ACC112 (cell line): Measurements from ENCODE around the gene ELF3.
"Not testable (repeated sequence)": the region's sequence is repeated elsewhere in the genome, so short reads cannot be mapped to it uniquely, and the experiment has no call there.

Source experiments
- H2AFZ ChIP-seq: fragments of 200-600 bp; sonication (generic); one replicate; pipeline ENCODE4 v1.6.0; 2017; ENCODE audit warnings: antibody characterized with exemption, low read length; ENCODE audit not compliant: unreplicated experiment
- H3K27ac ChIP-seq: fragments of 200-600 bp; sonication (generic); 2 replicates; pipeline ENCODE4 v1.5.1; 2014; ENCODE audit warnings: low read depth, mild to moderate bottlenecking, antibody characterized with exemption, low read length, moderate library complexity
- H3K27me3 ChIP-seq: fragments of 200-600 bp; sonication (generic); 2 replicates; pipeline ENCODE4 v1.6.1; 2014; ENCODE audit warnings: mild to moderate bottlenecking, antibody characterized with exemption, low read length, moderate library complexity, mixed read lengths; ENCODE audit not compliant: insufficient read depth
- H3K36me3 ChIP-seq: fragments of 200-600 bp; sonication (generic); 2 replicates; pipeline ENCODE4 v1.6.1; 2016; ENCODE audit warnings: mild to moderate bottlenecking, antibody characterized with exemption, low read length, moderate library complexity, mixed read lengths; ENCODE audit not compliant: insufficient read depth
- H3K4me1 ChIP-seq: fragments of 200-600 bp; sonication (generic); one replicate; pipeline ENCODE4 v1.6.1; 2016; ENCODE audit warnings: low read length, mixed read lengths; ENCODE audit not compliant: insufficient read depth, unreplicated experiment, control insufficient read depth
- H3K4me3 ChIP-seq: fragments of 200-600 bp; sonication (generic); 2 replicates; pipeline ENCODE4 v1.5.1; 2014; ENCODE audit warnings: mild to moderate bottlenecking, low read depth, low read length
- H3K79me2 ChIP-seq: fragments of 200-600 bp; sonication (generic); one replicate; pipeline ENCODE4 v1.6.0; 2016; ENCODE audit warnings: low read length; ENCODE audit not compliant: control insufficient read depth, unreplicated experiment, insufficient read depth

Gene ELF3

DNA sequence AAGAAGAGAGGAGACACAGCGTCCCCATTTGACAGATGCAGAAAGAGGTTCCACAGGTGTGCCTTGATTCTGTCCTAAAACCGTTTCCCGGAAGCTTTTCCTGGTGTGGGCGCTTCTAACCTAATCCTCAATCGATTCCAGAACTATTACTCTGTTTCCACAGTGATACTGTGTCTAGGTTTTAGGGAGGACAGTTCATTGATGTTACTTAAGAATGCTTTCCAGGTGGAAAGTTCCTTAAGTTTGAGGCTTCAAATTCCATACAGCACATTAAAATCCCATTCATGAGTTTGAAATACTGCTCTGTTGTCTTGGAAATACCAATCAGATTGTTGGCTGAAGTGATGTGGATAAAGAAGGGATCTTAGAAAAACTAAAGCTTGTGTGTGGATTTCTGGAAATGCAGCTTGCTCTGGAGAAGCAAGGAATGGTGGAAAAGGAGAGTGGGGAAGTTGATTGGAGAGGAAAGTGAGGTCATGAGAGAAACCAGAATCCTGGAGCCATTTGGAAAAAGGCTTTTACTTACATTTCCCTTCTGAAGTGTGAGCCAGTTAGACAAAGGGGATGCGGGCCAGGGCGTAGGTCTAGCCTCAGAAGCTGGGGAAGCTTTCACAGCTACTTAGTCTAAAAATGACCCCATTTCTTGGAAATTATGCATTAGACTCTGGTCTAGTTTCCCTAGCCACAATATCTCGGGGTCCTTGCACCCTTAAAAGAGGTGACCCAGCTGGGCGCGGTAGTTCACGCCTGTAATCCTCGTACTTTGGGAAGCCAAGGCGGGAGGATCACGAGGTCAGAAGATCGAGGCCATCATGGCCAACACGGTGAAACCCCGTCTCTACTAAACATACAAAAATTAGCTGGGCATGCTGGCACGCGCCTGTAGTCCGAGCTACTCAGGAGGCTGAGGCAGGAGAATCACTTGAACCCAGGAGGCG is 6.7 kb downstream of the ELF3 start:
- no peaks in the 10 kb centered on the region for H3K4me1 ChIP-seq

GRCh38 chr1:202017749-202018467 is 7.5 kb downstream of the ELF3 start:
- Histone ChIP-seq H2AFZ (no peak overlapping the region), H3K4me3 (no peak overlapping the region), H3K27me3 (no peaks in the 10 kb centered on the region), H3K79me2 (no peaks in the 10 kb centered on the region), H3K36me3 (no peaks in the 10 kb centered on the region), H3K4me1 (no peaks in the 10 kb centered on the region), H3K27ac (no peak overlapping the region)

More for the DNA sequence above, 6.7 kb downstream of the ELF3 start:
- no peak overlapping the region for H3K27ac ChIP-seq
- H3K4me3 ChIP-seq, result no peak overlapping the region
- H3K36me3 ChIP-seq, result no peaks in the 10 kb centered on the region
- H2AFZ ChIP-seq, result no peak overlapping the region
- H3K79me2 ChIP-seq, result no peaks in the 10 kb centered on the region
- H3K27me3 ChIP-seq, result no peaks in the 10 kb centered on the region

DNA sequence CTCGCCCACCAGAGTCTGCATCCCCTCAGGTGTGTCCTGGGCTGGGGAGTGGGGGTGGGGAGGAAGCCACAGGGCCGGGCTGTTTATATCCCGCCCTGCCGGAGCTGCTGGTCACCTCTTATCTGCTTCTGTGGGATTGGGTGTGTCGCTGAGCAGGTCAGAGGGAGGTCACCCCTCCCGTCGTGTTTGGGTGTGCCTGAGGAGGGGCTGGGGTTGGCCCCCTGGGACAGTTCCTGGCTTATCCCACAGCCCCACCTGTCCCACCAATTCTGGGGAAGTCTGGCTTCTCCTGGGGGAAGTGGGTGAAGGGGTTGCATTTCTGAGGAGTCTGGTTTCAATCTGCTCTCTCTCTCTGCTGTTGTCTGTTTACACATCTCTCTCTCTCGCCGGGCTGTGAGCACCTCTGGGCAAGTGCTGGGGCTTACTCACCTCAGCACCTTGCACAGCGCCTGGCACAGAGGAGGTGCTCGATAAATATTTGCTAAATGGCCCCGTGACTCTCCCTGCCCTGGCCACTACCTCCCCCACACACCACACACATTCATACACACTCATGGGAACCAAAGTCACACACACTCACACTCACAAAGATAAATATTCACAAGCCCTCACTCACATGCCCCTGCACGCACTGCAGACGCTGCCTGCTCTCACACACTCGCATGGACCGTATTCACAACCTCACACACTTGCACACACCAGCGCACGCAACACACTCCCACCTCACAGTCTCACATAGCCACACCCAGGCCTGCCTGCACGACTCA is 8.3 kb downstream of the ELF3 start:
- Histone ChIP-seq H3K27me3 (no peaks in the 10 kb centered on the region), H3K36me3 (no peaks in the 10 kb centered on the region), H3K79me2 (no peaks in the 10 kb centered on the region), H2AFZ (no peak overlapping the region), H3K4me3 (no peak overlapping the region), H3K4me1 (no peaks in the 10 kb centered on the region), H3K27ac (no peak overlapping the region)

DNA sequence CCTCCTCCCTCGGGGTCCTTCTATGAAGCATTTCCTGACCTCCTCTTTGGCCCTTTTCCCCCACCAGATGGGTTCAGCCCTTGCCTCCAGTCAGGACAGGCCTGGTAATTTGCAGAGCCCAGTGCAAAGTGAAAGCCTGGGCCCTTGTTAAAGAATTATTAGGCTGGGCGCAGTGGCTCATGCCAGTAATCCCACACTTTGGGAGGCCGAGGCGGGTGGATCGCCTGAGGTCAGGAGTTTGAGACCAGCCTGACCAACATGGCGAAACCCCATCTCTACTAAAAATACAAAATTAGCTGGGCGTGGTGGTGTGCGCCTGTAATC is 8.8 kb downstream of the ELF3 start:
- not testable (repeated sequence) for H3K4me3 ChIP-seq, H3K27ac ChIP-seq, H3K36me3 ChIP-seq, H2AFZ ChIP-seq, H3K4me1 ChIP-seq, H3K79me2 ChIP-seq, H3K27me3 ChIP-seq

DNA sequence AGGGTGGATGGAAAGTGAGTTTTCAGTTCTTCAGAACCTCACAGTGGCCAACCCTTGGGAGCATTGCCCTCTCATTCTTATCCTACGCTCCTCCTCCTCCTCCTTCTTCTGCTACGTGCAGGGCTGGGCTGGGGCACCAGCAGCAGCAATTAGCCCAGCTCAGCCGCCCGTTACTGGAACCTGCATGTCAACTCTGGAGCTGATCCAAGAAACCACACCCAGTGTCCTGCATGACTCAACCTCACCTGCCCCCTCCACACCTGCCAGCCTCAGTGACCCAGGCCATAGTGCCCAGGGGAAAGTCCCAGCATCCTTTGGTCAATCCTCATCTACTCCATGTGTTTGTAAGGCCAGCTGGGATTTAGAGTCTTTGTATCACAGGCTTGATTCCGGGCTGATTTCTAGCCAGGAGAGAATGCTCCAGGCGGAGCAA is 12.6 kb downstream of the ELF3 start:
- no peaks in the 10 kb centered on the region for H3K4me1 ChIP-seq
- H3K27ac ChIP-seq, result no peak overlapping the region
- no peaks in the 10 kb centered on the region for H3K79me2 ChIP-seq
- H3K36me3 ChIP-seq, result no peaks in the 10 kb centered on the region
- peaks cover 6% of the 10 kb centered on the region; the same call in 1 of the 2 replicates for H3K27me3 ChIP-seq
- H3K4me3 ChIP-seq, result no peak overlapping the region
- no peak overlapping the region for H2AFZ ChIP-seq

- Histone ChIP-seq H3K4me1 (peaks cover 13% of the 10 kb centered on the region), H3K4me3 (no peak overlapping the region), H2AFZ (no peak overlapping the region), H3K27me3 (peaks cover 6% of the 10 kb centered on the region; the same call in 1 of the 2 replicates), H3K27ac (peak overlapping the region; percentile 30; the same call in 1 of the 2 replicates), H3K79me2 (no peaks in the 10 kb centered on the region), H3K36me3 (no peaks in the 10 kb centered on the region)
Measured at GRCh38 chr1:202029171-202029665, 18.8 kb downstream of the ELF3 start.

GRCh38 chr1:202029727-202030126 is 19.3 kb downstream of the ELF3 start:
- H3K79me2 ChIP-seq, result no peaks in the 10 kb centered on the region
- H3K36me3 ChIP-seq, result no peaks in the 10 kb centered on the region
- H3K27me3 ChIP-seq, result peaks cover 6% of the 10 kb centered on the region; the same call in 1 of the 2 replicates
- H3K27ac ChIP-seq, result peak overlapping the region; percentile 30; the same call in 1 of the 2 replicates
- H2AFZ ChIP-seq, result no peak overlapping the region
- no peak overlapping the region for H3K4me3 ChIP-seq
- peaks cover 18% of the 10 kb centered on the region for H3K4me1 ChIP-seq

GRCh38 chr1:202031796-202032195 is 21.4 kb downstream of the ELF3 start:
- Histone ChIP-seq H3K79me2 (no peaks in the 10 kb centered on the region), H3K4me1 (peaks cover 22% of the 10 kb centered on the region), H3K27ac (no peak overlapping the region), H3K27me3 (peaks cover 3% of the 10 kb centered on the region; the same call in 1 of the 2 replicates), H2AFZ (no peak overlapping the region), H3K36me3 (no peaks in the 10 kb centered on the region), H3K4me3 (no peak overlapping the region)

DNA sequence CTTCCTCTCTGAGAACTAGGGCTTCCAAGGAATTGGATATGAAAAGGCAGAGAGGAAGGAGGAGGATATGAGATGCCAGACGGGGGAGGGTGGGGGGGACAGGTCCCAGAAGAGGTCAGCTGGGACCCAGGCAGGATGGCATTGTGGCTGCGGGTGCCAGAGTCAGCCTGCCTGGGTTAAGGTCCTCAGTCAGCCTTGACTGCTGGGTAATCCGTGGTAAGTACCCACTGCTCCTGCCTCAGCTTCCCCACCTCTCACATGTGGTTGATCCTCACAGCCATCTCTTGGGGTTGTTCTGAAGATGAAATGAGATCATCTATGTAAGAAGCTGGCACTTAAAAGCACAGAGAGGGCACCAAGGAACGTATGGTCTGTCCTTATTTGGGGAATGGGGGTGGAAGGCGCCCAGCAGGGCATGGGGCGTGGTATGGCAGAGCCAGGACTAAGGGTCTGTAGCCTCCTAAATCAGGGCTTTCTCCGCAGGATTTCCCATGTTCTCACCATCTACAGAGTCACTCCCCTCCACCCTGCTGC is 23.8 kb downstream of the ELF3 start:
- H2AFZ ChIP-seq, result no peak overlapping the region
- no peak overlapping the region for H3K27ac ChIP-seq
- peaks cover 18% of the 10 kb centered on the region for H3K4me1 ChIP-seq
- H3K36me3 ChIP-seq, result no peaks in the 10 kb centered on the region
- no peaks in the 10 kb centered on the region for H3K79me2 ChIP-seq
- no peak overlapping the region; the same call in 1 of the 2 replicates for H3K4me3 ChIP-seq
- no peaks in the 10 kb centered on the region for H3K27me3 ChIP-seq
